Tibial nerve (tissue), 4 donors: ENCODE results near the gene RUFY1. TPM values are rescaled to one million over a fixed set of nuclear protein-coding genes. Genes with fewer than 3 reads are reported as not detected.
"Not testable (repeated sequence)": the region's sequence is repeated elsewhere in the genome, so short reads cannot be mapped to it uniquely, and the experiment has no call there.

Source experiments
- DNase-seq, 2 donors: peaks; one replicate each; pipeline ENCODE4 v3.0.0-alpha.2; 2019; ENCODE audit warnings: low spot score in 2 of 2
- H3K27ac ChIP-seq, 4 donors: fragments of 200-600 bp; sonication (generic) in 3 of 4; one replicate each; pipeline ENCODE4 v1.5.1; 2017 to 2019; ENCODE audit warnings: mild to moderate bottlenecking in 1 of 4
- H3K27me3 ChIP-seq, 2 donors: fragments of 200-600 bp; sonication (generic) in 1 of 2; one replicate each; pipeline versions ENCODE4 v1.5.1 to v1.6.0; 2017 to 2019
- H3K36me3 ChIP-seq, 3 donors: fragments of 200-600 bp; sonication (generic); one replicate each; pipeline ENCODE4 v1.5.1; 2018 to 2019
- H3K4me1 ChIP-seq, 4 donors: fragments of 200-600 bp; sonication (generic) in 3 of 4; one replicate each; pipeline ENCODE4 v1.5.1; 2017 to 2019
- H3K4me3 ChIP-seq, 4 donors: fragments of 200-600 bp; sonication (generic) in 3 of 4; one replicate each; pipeline ENCODE4 v1.5.1; 2017 to 2019; ENCODE audit warnings: mild to moderate bottlenecking in 1 of 4, moderate library complexity in 1 of 4
- H3K9me3 ChIP-seq, 4 donors: fragments of 200-600 bp; sonication (generic) in 3 of 4; one replicate each; pipeline ENCODE4 v1.5.1; 2017 to 2019
- CTCF ChIP-seq, 5 experiments: fragments of 200-600 bp in 3 of 5; fragments of 450-650 bp in 2 of 5; sonication (generic) in 3 of 5; IDR thresholded peaks; one replicate each; pipeline ENCODE4 v1.5.1; 2016 to 2019; ENCODE audit warnings: antibody characterized with exemption in 5 of 5, mild to moderate bottlenecking in 3 of 5, moderate library complexity in 2 of 5
- EP300 ChIP-seq, 2 donors: sonication (generic); formaldehyde crosslinking; IDR thresholded peaks; one replicate each; pipeline ENCODE4 v1.6.1; 2017; ENCODE audit warnings: antibody characterized with exemption in 2 of 2, mild to moderate bottlenecking in 1 of 2
- POLR2A ChIP-seq, 2 donors: fragments of 450-650 bp; IDR thresholded peaks; one replicate each; pipeline ENCODE4 v1.6.1; 2017; ENCODE audit warnings: antibody characterized with exemption in 2 of 2, mild to moderate bottlenecking in 2 of 2, moderate library complexity in 2 of 2
- WGBS, 2 donors: methylation state at CpG; one replicate each; pipeline ENCODE4 v1.1.5; 2018; 5-methylcytosine and 5-hydroxymethylcytosine counted together
- total RNA-seq, 4 donors: library from RNA; depleted of rRNA; stranded (reverse); fragments of >200 nt; gene quantifications; one replicate each; pipeline ENCODE4 v1.1.0, GENCODE V29; 2016

The RUFY1 gene
- total RNA-seq, 4 donors from 2014 or later = 56.6 to 76.3 (median 71.3) TPM

GRCh38 chr5:179639296-179639695 lies 88.9 kb downstream of the RUFY1 start:
- H3K4me1 ChIP-seq, DNase-seq, H3K27ac ChIP-seq, H3K36me3 ChIP-seq, H3K27me3 ChIP-seq, H3K4me3 ChIP-seq, H3K9me3 ChIP-seq: not testable (repeated sequence)
- WGBS, 2 donors = 92 to 95% methylated on average over 10 to 11 of the region's 11 CpGs

GRCh38 chr5:179641745-179642144 lies 91.4 kb downstream of the RUFY1 start:
- no CpG with 5 or more reads among the region's 4 CpGs for WGBS, 2 donors

GRCh38 chr5:179642626-179643025 lies 92.3 kb downstream of the RUFY1 start:
- not testable (repeated sequence) for H3K9me3 ChIP-seq, DNase-seq
- 83 to 91% methylated on average over 13 of the region's 17 CpGs for WGBS, 2 donors

More at GRCh38 chr5:179641745-179642144, 91.4 kb downstream of the RUFY1 start:
- DNase-seq, H3K27me3 ChIP-seq, H3K4me3 ChIP-seq, H3K4me1 ChIP-seq, H3K9me3 ChIP-seq, H3K27ac ChIP-seq, H3K36me3 ChIP-seq: not testable (repeated sequence)

GRCh38 chr5:179643141-179643920 lies 93.0 kb downstream of the RUFY1 start:
- H3K27me3 ChIP-seq, H3K9me3 ChIP-seq, DNase-seq, H3K4me3 ChIP-seq, H3K4me1 ChIP-seq, H3K27ac ChIP-seq, H3K36me3 ChIP-seq: not testable (repeated sequence)
- 81 to 87% methylated on average over 14 to 16 of the region's 16 CpGs for WGBS, 2 donors

More at GRCh38 chr5:179642626-179643025, 92.3 kb downstream of the RUFY1 start:
- not testable (repeated sequence) for H3K27ac ChIP-seq, H3K4me1 ChIP-seq, H3K4me3 ChIP-seq, H3K27me3 ChIP-seq, H3K36me3 ChIP-seq

- not testable (repeated sequence) for H3K9me3 ChIP-seq, DNase-seq, H3K27ac ChIP-seq, H3K4me1 ChIP-seq, H3K4me3 ChIP-seq, H3K36me3 ChIP-seq, H3K27me3 ChIP-seq
- 54 to 63% methylated on average over 4 to 5 of the region's 5 CpGs for WGBS, 2 donors
Observed at GRCh38 chr5:179644766-179645165, 94.4 kb downstream of the RUFY1 start.

- H3K27me3 ChIP-seq = no peaks in the 10 kb centered on the region
- no peaks in the 10 kb centered on the region for H3K9me3 ChIP-seq
- TF ChIP-seq EP300 (IDR thresholded peaks at IDR 0.05) = no peak
- no peak for TF ChIP-seq POLR2A (IDR thresholded peaks at IDR 0.05)
- TF ChIP-seq CTCF (IDR thresholded peaks at IDR 0.05) = no peak
- H3K4me3 ChIP-seq = no peak overlapping the region
- 62 to 73% methylated on average over 9 of the region's 9 CpGs for whole genome bisulfite sequencing, 2 donors
- no peak overlapping the region for H3K27ac ChIP-seq
- DNase-seq = no peak
- H3K36me3 ChIP-seq = no peaks in the 10 kb centered on the region
- no peaks in the 10 kb centered on the region for H3K4me1 ChIP-seq
Observed at GRCh38 chr5:179648410-179648809, 98.1 kb downstream of the RUFY1 start.

GRCh38 chr5:179649166-179649703 lies 98.9 kb downstream of the RUFY1 start:
- not testable (repeated sequence) for H3K9me3 ChIP-seq, H3K27ac ChIP-seq, H3K27me3 ChIP-seq, H3K4me1 ChIP-seq, DNase-seq, H3K4me3 ChIP-seq, H3K36me3 ChIP-seq
- 61 to 72% methylated on average over 9 to 10 of the region's 10 CpGs for WGBS, 2 donors

- H3K36me3 ChIP-seq, H3K4me3 ChIP-seq: not testable (repeated sequence)
- 87 to 94% methylated on average over 23 to 24 of the region's 26 CpGs for WGBS, 2 donors
Observed at GRCh38 chr5:179650245-179650644, 99.9 kb downstream of the RUFY1 start.

GRCh38 chr5:179653135-179653534 lies 102.8 kb downstream of the RUFY1 start:
- H3K27me3 ChIP-seq, H3K27ac ChIP-seq, H3K4me3 ChIP-seq, H3K36me3 ChIP-seq, DNase-seq, H3K4me1 ChIP-seq, H3K9me3 ChIP-seq: not testable (repeated sequence)
- 65 to 69% methylated on average over 2 of the region's 2 CpGs for WGBS, 2 donors

More at GRCh38 chr5:179650245-179650644, 99.9 kb downstream of the RUFY1 start:
- not testable (repeated sequence) for H3K27ac ChIP-seq, H3K9me3 ChIP-seq, H3K27me3 ChIP-seq, H3K4me1 ChIP-seq, DNase-seq

GRCh38 chr5:179657302-179658178 lies 107.2 kb downstream of the RUFY1 start:
- 19 to 65% methylated on average over 3 to 11 of the region's 50 CpGs for WGBS, 2 donors
- H3K4me1 ChIP-seq, H3K27ac ChIP-seq, H3K9me3 ChIP-seq, H3K27me3 ChIP-seq, H3K4me3 ChIP-seq, H3K36me3 ChIP-seq, DNase-seq: not testable (repeated sequence)

- Histone ChIP-seq H3K4me3 (peak overlapping the region; percentile 12 to 48 (median 46)), H3K27ac (peak overlapping the region in 1 of 4 donors; percentile 33)
- not testable (repeated sequence) for H3K4me1 ChIP-seq, H3K9me3 ChIP-seq, H3K27me3 ChIP-seq, H3K36me3 ChIP-seq, DNase-seq
- WGBS, 2 donors = 5 to 6% methylated on average over 10 to 14 of the region's 29 CpGs
Observed at GRCh38 chr5:179658179-179658856, 108.0 kb downstream of the RUFY1 start.
